HUES64 (cell line): Measurements from ENCODE around the gene IKZF3.
"Not testable (repeated sequence)": the region's sequence is repeated elsewhere in the genome, so short reads cannot be mapped to it uniquely, and the experiment has no call there.

Experiments used
- H3K27ac ChIP-seq: 2 replicates; pipeline ENCODE4 v1.7.0; 2013; ENCODE audit warnings: low read depth, low read length, inconsistent platforms
- H3K27me3 ChIP-seq: 2 replicates; pipeline ENCODE4 v1.6.1; 2013; ENCODE audit warnings: mild to moderate bottlenecking, low read length; ENCODE audit not compliant: insufficient read depth
- H3K36me3 ChIP-seq: 2 replicates; pipeline ENCODE4 v1.6.1; 2013; ENCODE audit warnings: mild to moderate bottlenecking, low read length; ENCODE audit not compliant: insufficient read depth
- H3K4me1 ChIP-seq: 2 replicates; pipeline ENCODE4 v1.6.1; 2013; ENCODE audit warnings: mild to moderate bottlenecking, low read length, moderate library complexity; ENCODE audit not compliant: insufficient read depth
- H3K4me3 ChIP-seq: 2 replicates; pipeline ENCODE4 v1.5.1; 2013; ENCODE audit warnings: mild to moderate bottlenecking, low read length, moderate library complexity
- H3K9ac ChIP-seq: 2 replicates; pipeline ENCODE4 v1.6.1; 2013; ENCODE audit warnings: mild to moderate bottlenecking, low read depth, low read length
- H3K9me3 ChIP-seq: 2 replicates; pipeline ENCODE4 v1.6.1; 2013; ENCODE audit warnings: low read depth, low read length; ENCODE audit not compliant: insufficient read depth
- WGBS: fragments of 150-250, 120-280 bp; methylation state at CpG from one replicate; pipeline ENCODE4 v1.1.7; 2013; ENCODE audit warnings: missing lambda C conversion rate; 5-methylcytosine and 5-hydroxymethylcytosine counted together

IKZF3 gene

GRCh38 chr17:39735882-39736281 lies 128.2 kb downstream of the IKZF3 start:
- no peak overlapping the region for H3K4me3 ChIP-seq
- H3K9me3 ChIP-seq, result no peaks in the 10 kb centered on the region
- WGBS, result 86% methylated on average over 2 of the region's 2 CpGs
- H3K27ac ChIP-seq, result no peak overlapping the region
- peaks cover 10% of the 10 kb centered on the region for H3K4me1 ChIP-seq
- H3K36me3 ChIP-seq, result no peaks in the 10 kb centered on the region
- H3K9ac ChIP-seq, result no peak overlapping the region
- H3K27me3 ChIP-seq, result peaks cover 5% of the 10 kb centered on the region; the same call in 1 of the 2 replicates

GRCh38 chr17:39732586-39732985 lies 131.5 kb downstream of the IKZF3 start:
- Histone ChIP-seq H3K27ac (no peak overlapping the region), H3K36me3 (peaks cover 12% of the 10 kb centered on the region), H3K4me1 (no peaks in the 10 kb centered on the region; the same call in none of the 2 replicates), H3K4me3 (no peak overlapping the region), H3K9me3 (no peaks in the 10 kb centered on the region), H3K27me3 (no peaks in the 10 kb centered on the region), H3K9ac (no peak overlapping the region)
- WGBS, result 98% methylated on average over 3 of the region's 3 CpGs

- H3K27me3 ChIP-seq, result no peaks in the 10 kb centered on the region
- WGBS, result 2% methylated on average over 65 of the region's 65 CpGs
- H3K9me3 ChIP-seq, result no peaks in the 10 kb centered on the region
- peaks cover 35% of the 10 kb centered on the region for H3K36me3 ChIP-seq
- peak within 1 kb of the TSS; percentile 75 for H3K9ac ChIP-seq
- H3K4me3 ChIP-seq, result peak within 1 kb of the TSS; percentile 71
- H3K27ac ChIP-seq, result peak within 1 kb of the TSS; percentile 72
- no peaks in the 10 kb centered on the region; the same call in none of the 2 replicates for H3K4me1 ChIP-seq
Observed at GRCh38 chr17:39730095-39730921, 133.8 kb downstream of the IKZF3 start, which contains the start of gene MIEN1. MIEN1 (minus strand) TSS chr17:39730532; CDS start chr17:39730495, 37 bp downstream.

- Histone ChIP-seq H3K9ac (peak overlapping the region; percentile 75), H3K27ac (peak overlapping the region; percentile 72; the same call in 1 of the 2 replicates), H3K27me3 (no peaks in the 10 kb centered on the region), H3K4me3 (peak overlapping the region; percentile 71), H3K9me3 (no peaks in the 10 kb centered on the region), H3K36me3 (peaks cover 45% of the 10 kb centered on the region), H3K4me1 (no peaks in the 10 kb centered on the region; the same call in none of the 2 replicates)
- 81% methylated on average over 6 of the region's 6 CpGs for WGBS
Observed at GRCh38 chr17:39729280-39729851, 134.7 kb downstream of the IKZF3 start.

GRCh38 chr17:39727556-39727955 lies 136.6 kb downstream of the IKZF3 start:
- peaks cover 51% of the 10 kb centered on the region for H3K36me3 ChIP-seq
- no peak overlapping the region for H3K4me3 ChIP-seq
- H3K27me3 ChIP-seq, result no peaks in the 10 kb centered on the region
- H3K27ac ChIP-seq, result no peak overlapping the region; the same call in 1 of the 2 replicates
- H3K4me1 ChIP-seq, result no peaks in the 10 kb centered on the region; the same call in none of the 2 replicates
- H3K9me3 ChIP-seq, result no peaks in the 10 kb centered on the region
- WGBS, result 96% methylated on average over 10 of the region's 10 CpGs
- no peak overlapping the region for H3K9ac ChIP-seq

GRCh38 chr17:39726617-39727016 lies 137.5 kb downstream of the IKZF3 start:
- Histone ChIP-seq H3K36me3 (peaks cover 57% of the 10 kb centered on the region), H3K4me1 (no peaks in the 10 kb centered on the region; the same call in none of the 2 replicates), H3K9me3 (no peaks in the 10 kb centered on the region), H3K27me3 (no peaks in the 10 kb centered on the region), H3K27ac (no peak overlapping the region), H3K9ac (no peak overlapping the region), H3K4me3 (no peak overlapping the region)
- WGBS, result 95% methylated on average over 9 of the region's 9 CpGs

GRCh38 chr17:39725923-39726322 lies 138.2 kb downstream of the IKZF3 start:
- H3K36me3 ChIP-seq, result peaks cover 60% of the 10 kb centered on the region
- H3K27me3 ChIP-seq, H3K4me1 ChIP-seq, H3K27ac ChIP-seq, H3K9ac ChIP-seq, H3K9me3 ChIP-seq, H3K4me3 ChIP-seq: not testable (repeated sequence)
- no CpG with 5 or more reads among the region's 1 CpG for WGBS

- Histone ChIP-seq H3K27me3 (no peaks in the 10 kb centered on the region), H3K36me3 (peaks cover 68% of the 10 kb centered on the region), H3K27ac (no peak overlapping the region), H3K4me1 (no peaks in the 10 kb centered on the region; the same call in none of the 2 replicates), H3K4me3 (no peak overlapping the region), H3K9ac (no peak overlapping the region), H3K9me3 (no peaks in the 10 kb centered on the region)
- 98% methylated on average over 13 of the region's 13 CpGs for WGBS
Observed at GRCh38 chr17:39724731-39725130, 139.4 kb downstream of the IKZF3 start.

GRCh38 chr17:39722965-39723848 lies 140.9 kb downstream of the IKZF3 start:
- Histone ChIP-seq H3K4me1 (no peaks in the 10 kb centered on the region), H3K36me3 (peaks cover 77% of the 10 kb centered on the region), H3K27ac (no peak overlapping the region), H3K9me3 (no peaks in the 10 kb centered on the region), H3K9ac (no peak overlapping the region), H3K27me3 (no peaks in the 10 kb centered on the region), H3K4me3 (no peak overlapping the region)
- WGBS, result 82% methylated on average over 34 of the region's 34 CpGs

GRCh38 chr17:39722104-39722503 lies 142.0 kb downstream of the IKZF3 start:
- no peak overlapping the region for H3K27ac ChIP-seq
- no peaks in the 10 kb centered on the region for H3K9me3 ChIP-seq
- H3K27me3 ChIP-seq, result no peaks in the 10 kb centered on the region
- no peaks in the 10 kb centered on the region for H3K4me1 ChIP-seq
- no peak overlapping the region for H3K4me3 ChIP-seq
- H3K36me3 ChIP-seq, result peaks cover 77% of the 10 kb centered on the region
- 96% methylated on average over 6 of the region's 6 CpGs for WGBS
- no peak overlapping the region for H3K9ac ChIP-seq
